Trophoblast cell (in vitro differentiated cells and primary cell): ENCODE measurements around the gene BRD9.
"Not testable (repeated sequence)": the region's sequence is repeated elsewhere in the genome, so short reads cannot be mapped to it uniquely, and the experiment has no call there.

ENCODE experiments used
- DNase-seq, 2 donors: peaks; one replicate each; pipeline ENCODE4 v3.0.0-alpha.2; 2016
- H2AFZ ChIP-seq: 2 replicates; pipeline ENCODE4 v1.6.1; 2013; ENCODE audit warnings: low read length, moderate library complexity, mild to moderate bottlenecking; ENCODE audit not compliant: insufficient read depth, poor library complexity
- H2AK5ac ChIP-seq: 2 replicates; pipeline ENCODE4 v1.6.1; 2013; ENCODE audit warnings: mild to moderate bottlenecking, low read length
- H2BK120ac ChIP-seq: 2 replicates; pipeline ENCODE4 v1.6.1; 2013; ENCODE audit warnings: low read length, mild to moderate bottlenecking, moderate library complexity; ENCODE audit not compliant: insufficient read depth, poor library complexity
- H2BK12ac ChIP-seq: 2 replicates; pipeline ENCODE4 v1.6.1; 2013; ENCODE audit warnings: mild to moderate bottlenecking, low read length, moderate library complexity
- H2BK5ac ChIP-seq: 2 replicates; pipeline ENCODE4 v1.6.1; 2013; ENCODE audit warnings: low read length, low read depth, moderate library complexity, mild to moderate bottlenecking; ENCODE audit not compliant: poor library complexity
- H3K14ac ChIP-seq: 2 replicates; pipeline ENCODE4 v1.6.1; 2013; ENCODE audit warnings: mild to moderate bottlenecking, low read length
- H3K18ac ChIP-seq: 2 replicates; pipeline ENCODE4 v1.6.1; 2013; ENCODE audit warnings: mild to moderate bottlenecking, low read length
- H3K23ac ChIP-seq: 2 replicates; pipeline ENCODE4 v1.6.1; 2013; ENCODE audit warnings: low read length
- H3K27ac ChIP-seq: 2 replicates; pipeline ENCODE4 v1.5.1; 2013; ENCODE audit warnings: low read depth, mild to moderate bottlenecking, inconsistent platforms, low read length, moderate library complexity
- H3K27me3 ChIP-seq: 2 replicates; pipeline ENCODE4 v1.6.1; 2013; ENCODE audit warnings: inconsistent platforms, mild to moderate bottlenecking, low read length, moderate library complexity; ENCODE audit not compliant: insufficient read depth
- H3K36me3 ChIP-seq, 2 experiments: 1 replicate in 1 of 2; 2 replicates in 1 of 2; pipeline ENCODE4 v1.6.1; 2013; ENCODE audit warnings: low read length in 2 of 2, mild to moderate bottlenecking in 2 of 2, moderate library complexity in 1 of 2; ENCODE audit not compliant: insufficient read depth in 2 of 2, control insufficient read depth in 1 of 2
- H3K4ac ChIP-seq: 2 replicates; pipeline ENCODE4 v1.6.1; 2013; ENCODE audit warnings: low read depth, mild to moderate bottlenecking, low read length, moderate library complexity
- H3K4me1 ChIP-seq, 2 experiments: 1 replicate in 1 of 2; 2 replicates in 1 of 2; pipeline ENCODE4 v1.6.1; 2013; ENCODE audit warnings: low read length in 2 of 2, mild to moderate bottlenecking in 2 of 2, moderate library complexity in 1 of 2; ENCODE audit not compliant: insufficient read depth in 2 of 2, control insufficient read depth in 1 of 2
- H3K4me2 ChIP-seq: 2 replicates; pipeline ENCODE4 v1.6.1; 2013; ENCODE audit warnings: inconsistent platforms, mild to moderate bottlenecking, low read length, moderate library complexity
- H3K4me3 ChIP-seq: 2 replicates; pipeline ENCODE4 v1.5.1; 2013; ENCODE audit warnings: mild to moderate bottlenecking, low read depth, low read length, inconsistent platforms
- H3K79me1 ChIP-seq: one replicate; pipeline ENCODE4 v1.6.1; 2013; ENCODE audit warnings: low read length
- H3K79me2 ChIP-seq: 2 replicates; pipeline ENCODE4 v1.6.1; 2013; ENCODE audit warnings: low read length, mild to moderate bottlenecking; ENCODE audit not compliant: control insufficient read depth, insufficient read depth, poor library complexity
- H3K9ac ChIP-seq: 2 replicates; pipeline ENCODE4 v1.6.1; 2013; ENCODE audit warnings: mild to moderate bottlenecking, low read length
- H3K9me3 ChIP-seq: 2 replicates; pipeline ENCODE4 v1.6.1; 2013; ENCODE audit warnings: low read depth, mild to moderate bottlenecking, control low read depth, inconsistent platforms, low read length; ENCODE audit not compliant: insufficient read depth
- H4K12ac ChIP-seq: 2 replicates; pipeline ENCODE4 v1.6.1; 2013; ENCODE audit warnings: low read depth, mild to moderate bottlenecking, low read length, moderate library complexity
- H4K8ac ChIP-seq: 2 replicates; pipeline ENCODE4 v1.6.1; 2013; ENCODE audit warnings: low read depth, mild to moderate bottlenecking, low read length, moderate library complexity
- H4K91ac ChIP-seq: one replicate; pipeline ENCODE4 v1.6.1; 2013; ENCODE audit warnings: low read depth, mild to moderate bottlenecking, low read length, moderate library complexity
- WGBS: extraction: QIAGEN DNeasy Blood & Tissue Kit; methylation state at CpG from one replicate; pipeline ENCODE4 v1.1.7; 2013; ENCODE audit warnings: missing lambda C conversion rate; ENCODE audit not compliant: insufficient read length, insufficient coverage; ENCODE audit errors: extremely low coverage; 5-methylcytosine and 5-hydroxymethylcytosine counted together

Gene BRD9

DNA sequence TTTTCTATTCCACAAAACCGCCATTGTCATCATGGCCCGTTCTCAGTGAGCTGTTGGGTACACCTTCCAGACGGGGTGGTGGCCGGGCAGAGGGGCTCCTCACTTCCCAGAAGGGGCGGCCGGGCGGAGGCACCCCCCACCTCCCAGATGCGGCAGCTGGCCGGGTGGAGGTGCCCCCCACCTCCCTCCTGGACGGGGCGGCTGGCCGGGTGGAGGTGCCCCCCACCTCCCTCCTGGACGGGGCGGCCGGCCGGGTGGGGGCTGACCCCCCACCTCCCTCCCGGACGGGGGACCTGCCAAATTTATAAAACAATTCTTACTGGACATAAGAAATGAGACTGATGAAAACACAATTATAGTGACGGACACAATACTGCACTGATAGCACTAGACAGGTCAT lies 64.4 kb downstream of the BRD9 start:
- not testable (repeated sequence) for H2BK120ac ChIP-seq, H3K27me3 ChIP-seq, H2BK12ac ChIP-seq, H3K18ac ChIP-seq, H3K14ac ChIP-seq, H2AFZ ChIP-seq, H4K8ac ChIP-seq, H3K9me3 ChIP-seq, H4K91ac ChIP-seq, H3K9ac ChIP-seq, H2BK5ac ChIP-seq, H3K23ac ChIP-seq, DNase-seq, H4K12ac ChIP-seq, H3K27ac ChIP-seq, H3K79me2 ChIP-seq, H3K4ac ChIP-seq, H3K4me1 ChIP-seq, H2AK5ac ChIP-seq, H3K4me3 ChIP-seq, H3K4me2 ChIP-seq, H3K79me1 ChIP-seq
- WGBS = no CpG with 5 or more reads among the region's 19 CpGs
- peaks cover 7 to 11% of the 10 kb centered on the region in 2 experiments for H3K36me3 ChIP-seq

DNA sequence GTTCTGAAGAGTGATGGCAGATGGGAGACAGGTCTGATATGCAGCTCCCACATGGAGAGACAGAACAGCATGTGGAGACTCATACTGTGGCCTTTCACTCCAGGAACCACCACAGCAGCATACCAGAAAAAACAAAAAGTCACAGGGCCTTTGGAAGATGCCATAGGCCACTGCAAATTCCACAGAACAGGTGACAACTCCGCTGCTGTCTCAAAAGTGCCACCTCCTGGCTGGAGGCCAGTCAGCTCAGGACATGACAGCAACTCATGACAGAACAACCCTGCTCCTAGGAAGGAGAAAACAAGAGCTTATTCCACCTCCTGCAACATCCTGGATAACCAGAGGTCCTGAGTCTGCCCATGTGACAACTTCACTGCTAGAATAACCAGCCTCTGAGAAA lies 67.1 kb downstream of the BRD9 start:
- H3K79me2 ChIP-seq, H3K18ac ChIP-seq, H4K91ac ChIP-seq, H2BK5ac ChIP-seq, H4K12ac ChIP-seq, H3K4me1 ChIP-seq, H3K27me3 ChIP-seq, H4K8ac ChIP-seq, H2AK5ac ChIP-seq, H2BK12ac ChIP-seq, H3K9me3 ChIP-seq, H3K9ac ChIP-seq, H3K4me3 ChIP-seq, H3K4ac ChIP-seq, H3K4me2 ChIP-seq, H3K27ac ChIP-seq, H3K23ac ChIP-seq, H3K79me1 ChIP-seq, H3K14ac ChIP-seq, H2BK120ac ChIP-seq, H2AFZ ChIP-seq: not testable (repeated sequence)
- no CpG with 5 or more reads among the region's 1 CpG for WGBS
- H3K36me3 ChIP-seq = peaks cover 9 to 11% of the 10 kb centered on the region in 2 experiments
- peak in 1 of 2 donors; percentile 49 for DNase-seq

DNA sequence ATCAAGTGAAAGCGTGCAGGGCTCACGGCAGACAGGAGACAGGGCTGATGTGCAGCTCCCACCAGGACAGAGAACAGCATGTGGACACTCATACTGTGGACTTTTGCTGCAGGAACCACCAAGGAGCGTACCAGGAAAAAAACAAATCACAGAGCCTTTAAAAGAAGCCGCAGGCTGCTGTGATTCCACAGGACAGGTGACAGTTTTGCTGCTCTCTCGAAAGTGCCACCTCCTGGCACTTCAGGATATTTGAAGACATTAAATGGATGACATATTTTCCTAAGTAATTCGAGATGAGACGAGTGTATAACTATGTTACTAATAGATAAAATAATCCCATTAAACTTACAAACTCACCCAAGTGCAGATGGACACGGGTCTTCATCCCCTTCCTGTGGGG lies 71.1 kb downstream of the BRD9 start:
- Histone ChIP-seq H3K4me3 (no peak overlapping the region), H3K4me1 (no peaks in the 10 kb centered on the region), H3K9ac (no peak overlapping the region)

DNA sequence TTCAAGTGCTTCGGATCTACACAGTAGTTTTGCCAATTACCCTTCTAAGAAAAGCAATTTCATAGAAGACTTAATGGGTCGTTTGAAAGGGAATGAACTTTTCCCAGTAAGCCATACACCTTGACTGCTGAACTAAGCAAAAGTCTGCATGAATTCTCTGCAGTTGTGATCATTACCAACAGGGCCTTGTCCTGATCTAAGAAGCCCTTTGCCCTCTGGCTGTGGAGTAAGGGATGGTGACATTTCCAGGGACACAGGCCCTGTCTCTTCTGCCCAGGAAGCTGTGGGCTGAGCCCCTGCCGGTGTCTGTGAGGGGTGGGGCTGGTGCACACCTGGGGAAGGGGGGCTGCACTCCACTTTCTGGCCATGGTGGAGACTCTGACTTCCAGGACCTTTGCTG lies 72.4 kb downstream of the BRD9 start:
- DNase-seq = no peak
- Histone ChIP-seq H3K36me3 (peaks cover 12 to 13% of the 10 kb centered on the region in 2 experiments), H3K9me3 (no peaks in the 10 kb centered on the region), H2BK120ac (no peak overlapping the region), H4K91ac (no peak overlapping the region), H3K9ac (peak overlapping the region; percentile 7), H3K4me2 (no peak overlapping the region), H3K23ac (no peak overlapping the region), H2BK5ac (no peak overlapping the region), H4K12ac (no peak overlapping the region), H3K14ac (no peak overlapping the region), H2AFZ (no peak overlapping the region), H3K27ac (no peak overlapping the region), H3K4ac (no peak overlapping the region), H2AK5ac (no peak overlapping the region), H3K18ac (no peak overlapping the region), H3K79me2 (no peaks in the 10 kb centered on the region), H2BK12ac (no peak overlapping the region), H4K8ac (no peak overlapping the region), H3K27me3 (no peaks in the 10 kb centered on the region), H3K79me1 (no peaks in the 10 kb centered on the region), H3K4me3 (no peak overlapping the region), H3K4me1 (no peaks in the 10 kb centered on the region)
- no CpG with 5 or more reads among the region's 3 CpGs for WGBS

More for the DNA sequence above, 71.1 kb downstream of the BRD9 start:
- Histone ChIP-seq H3K4me2 (no peak overlapping the region), H2BK5ac (no peak overlapping the region), H2BK120ac (no peak overlapping the region), H3K4ac (no peak overlapping the region), H3K18ac (no peak overlapping the region), H4K12ac (no peak overlapping the region), H4K8ac (no peak overlapping the region), H3K27ac (no peak overlapping the region), H2BK12ac (no peak overlapping the region), H2AFZ (no peak overlapping the region), H3K27me3 (no peaks in the 10 kb centered on the region), H3K14ac (no peak overlapping the region), H2AK5ac (no peak overlapping the region), H3K79me2 (no peaks in the 10 kb centered on the region), H3K79me1 (no peaks in the 10 kb centered on the region), H3K23ac (no peak overlapping the region), H4K91ac (no peak overlapping the region), H3K36me3 (peaks cover 12 to 13% of the 10 kb centered on the region in 2 experiments), H3K9me3 (no peaks in the 10 kb centered on the region)
- no peak for DNase-seq
- no CpG with 5 or more reads among the region's 8 CpGs for WGBS
